Epithelial cell of esophagus (primary cell): ENCODE results near the gene STAT5A.

Experiments used
- DNase-seq: peaks from one replicate; pipeline ENCODE4 v3.0.0; 2010; ENCODE audit warnings: low read depth
- H3K4me3 ChIP-seq: 2 replicates; pipeline ENCODE4 v1.5.1; 2011; ENCODE audit warnings: mild to moderate bottlenecking, low read length, control low read depth
- TF ChIP-seq, protein P1 (sequence below): IDR thresholded peaks from 2 replicates; pipeline ENCODE4 v1.5.1; 2011; ENCODE audit warnings: low read depth, mild to moderate bottlenecking, low read length, control low read depth, inconsistent platforms; ENCODE audit not compliant: insufficient read depth; ENCODE audit errors: missing control alignments

STAT5A gene

DNA sequence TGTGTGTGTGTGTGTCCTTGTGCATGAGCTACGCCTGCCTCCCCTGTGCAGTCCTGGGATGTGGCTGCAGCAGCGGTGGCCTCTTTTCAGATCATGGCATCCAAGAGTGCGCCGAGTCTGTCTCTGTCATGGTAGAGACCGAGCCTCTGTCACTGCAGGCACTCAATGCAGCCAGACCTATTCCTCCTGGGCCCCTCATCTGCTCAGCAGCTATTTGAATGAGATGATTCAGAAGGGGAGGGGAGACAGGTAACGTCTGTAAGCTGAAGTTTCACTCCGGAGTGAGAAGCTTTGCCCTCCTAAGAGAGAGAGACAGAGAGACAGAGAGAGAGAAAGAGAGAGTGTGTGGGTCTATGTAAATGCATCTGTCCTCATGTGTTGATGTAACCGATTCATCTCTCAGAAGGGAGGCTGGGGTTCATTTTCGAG lies 22.5 kb downstream of the STAT5A start:
- no peak overlapping the region for H3K4me3 ChIP-seq
- no peak for DNase-seq
- TF ChIP-seq, protein P1, sequence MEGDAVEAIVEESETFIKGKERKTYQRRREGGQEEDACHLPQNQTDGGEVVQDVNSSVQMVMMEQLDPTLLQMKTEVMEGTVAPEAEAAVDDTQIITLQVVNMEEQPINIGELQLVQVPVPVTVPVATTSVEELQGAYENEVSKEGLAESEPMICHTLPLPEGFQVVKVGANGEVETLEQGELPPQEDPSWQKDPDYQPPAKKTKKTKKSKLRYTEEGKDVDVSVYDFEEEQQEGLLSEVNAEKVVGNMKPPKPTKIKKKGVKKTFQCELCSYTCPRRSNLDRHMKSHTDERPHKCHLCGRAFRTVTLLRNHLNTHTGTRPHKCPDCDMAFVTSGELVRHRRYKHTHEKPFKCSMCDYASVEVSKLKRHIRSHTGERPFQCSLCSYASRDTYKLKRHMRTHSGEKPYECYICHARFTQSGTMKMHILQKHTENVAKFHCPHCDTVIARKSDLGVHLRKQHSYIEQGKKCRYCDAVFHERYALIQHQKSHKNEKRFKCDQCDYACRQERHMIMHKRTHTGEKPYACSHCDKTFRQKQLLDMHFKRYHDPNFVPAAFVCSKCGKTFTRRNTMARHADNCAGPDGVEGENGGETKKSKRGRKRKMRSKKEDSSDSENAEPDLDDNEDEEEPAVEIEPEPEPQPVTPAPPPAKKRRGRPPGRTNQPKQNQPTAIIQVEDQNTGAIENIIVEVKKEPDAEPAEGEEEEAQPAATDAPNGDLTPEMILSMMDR = no peak

DNA sequence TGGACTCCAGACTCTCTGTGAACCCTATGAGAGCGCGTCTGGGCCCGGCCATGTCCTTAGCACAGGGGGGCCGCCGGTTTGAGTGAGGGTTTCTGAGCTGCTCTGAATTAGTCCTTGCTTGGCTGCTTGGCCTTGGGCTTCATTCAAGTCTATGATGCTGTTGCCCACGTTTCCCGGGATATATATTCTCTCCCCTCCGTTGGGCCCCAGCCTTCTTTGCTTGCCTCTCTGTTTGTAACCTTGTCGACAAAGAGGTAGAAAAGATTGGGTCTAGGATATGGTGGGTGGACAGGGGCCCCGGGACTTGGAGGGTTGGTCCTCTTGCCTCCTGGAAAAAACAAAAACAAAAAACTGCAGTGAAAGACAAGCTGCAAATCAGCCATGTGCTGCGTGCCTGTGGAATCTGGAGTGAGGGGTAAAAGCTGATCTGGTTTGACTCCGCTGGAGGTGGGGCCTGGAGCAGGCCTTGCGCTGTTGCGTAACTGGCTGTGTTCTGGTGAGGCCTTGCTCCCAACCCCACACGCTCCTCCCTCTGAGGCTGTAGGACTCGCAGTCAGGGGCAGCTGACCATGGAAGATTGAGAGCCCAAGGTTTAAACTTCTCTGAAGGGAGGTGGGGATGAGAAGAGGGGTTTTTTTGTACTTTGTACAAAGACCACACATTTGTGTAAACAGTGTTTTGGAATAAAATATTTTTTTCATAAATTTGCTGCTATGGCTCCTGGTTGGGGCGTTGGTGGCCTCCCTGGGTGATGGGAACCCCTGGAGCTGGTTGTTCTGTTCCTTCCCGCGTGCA lies 23.1 kb downstream of the STAT5A start:
- H3K4me3 ChIP-seq = no peak overlapping the region
- TF ChIP-seq, protein P1 = no peak
- peak; percentile 59 for DNase-seq

DNA sequence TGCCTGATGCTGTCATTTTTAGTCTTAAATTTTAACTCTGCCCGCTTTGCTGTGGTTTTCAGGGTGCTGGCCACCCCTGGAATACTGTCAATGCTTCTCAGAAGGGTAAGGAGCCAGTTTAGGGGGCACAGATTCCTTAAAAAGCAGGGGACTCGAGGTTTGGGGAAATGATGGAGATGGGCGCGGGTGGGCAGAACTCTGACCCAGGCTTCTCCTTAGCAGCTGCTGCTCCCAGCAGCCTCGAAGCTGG lies 23.7 kb downstream of the STAT5A start:
- H3K4me3 ChIP-seq = no peak overlapping the region
- TF ChIP-seq, protein P1 = no peak
- no peak for DNase-seq

DNA sequence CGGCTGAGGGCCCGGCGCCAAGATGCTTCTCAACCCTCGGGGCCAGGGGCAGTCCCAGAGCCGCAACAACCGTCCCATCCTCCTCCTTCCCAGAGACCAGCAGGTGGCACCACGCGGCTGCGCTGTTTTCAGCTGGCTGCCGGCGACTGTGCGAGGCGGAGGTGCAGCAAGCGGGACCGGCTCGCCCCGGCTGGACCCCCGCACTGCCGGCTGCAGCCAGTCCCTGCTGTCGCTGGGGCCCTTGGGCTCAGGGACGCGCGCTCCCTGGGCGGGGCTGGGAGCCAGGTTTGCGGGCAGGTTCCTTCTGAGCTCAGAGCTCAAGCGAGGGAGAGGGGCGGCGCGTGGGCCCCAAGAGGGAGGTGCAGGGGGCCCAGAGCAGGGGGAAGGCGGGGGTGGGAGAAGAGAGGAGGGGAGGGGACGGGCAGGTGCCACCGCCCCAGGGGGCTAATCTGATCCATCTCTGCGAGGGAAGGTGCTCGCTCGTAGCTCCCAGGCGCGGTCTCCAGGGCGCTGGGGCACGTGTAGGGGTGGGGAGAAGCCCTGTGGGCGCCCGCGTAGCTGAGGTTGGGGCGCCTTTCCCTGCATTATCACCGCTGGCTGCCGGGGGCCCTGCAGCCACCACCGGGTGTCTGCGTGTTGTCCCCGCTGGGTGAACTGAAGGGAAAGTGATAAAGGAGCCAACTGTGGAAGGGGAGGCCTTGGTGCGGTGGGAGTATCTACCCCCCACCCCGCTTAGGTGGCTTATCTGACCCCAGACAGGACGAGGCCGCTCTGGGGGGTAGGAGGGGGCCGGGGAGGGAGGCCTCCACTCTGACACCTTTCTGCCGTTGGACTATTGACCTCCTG lies 24.2 kb downstream of the STAT5A start:
- TF ChIP-seq, protein P1 = peak; percentile 64
- DNase-seq = peak; percentile 73
- no peak overlapping the region for H3K4me3 ChIP-seq

DNA sequence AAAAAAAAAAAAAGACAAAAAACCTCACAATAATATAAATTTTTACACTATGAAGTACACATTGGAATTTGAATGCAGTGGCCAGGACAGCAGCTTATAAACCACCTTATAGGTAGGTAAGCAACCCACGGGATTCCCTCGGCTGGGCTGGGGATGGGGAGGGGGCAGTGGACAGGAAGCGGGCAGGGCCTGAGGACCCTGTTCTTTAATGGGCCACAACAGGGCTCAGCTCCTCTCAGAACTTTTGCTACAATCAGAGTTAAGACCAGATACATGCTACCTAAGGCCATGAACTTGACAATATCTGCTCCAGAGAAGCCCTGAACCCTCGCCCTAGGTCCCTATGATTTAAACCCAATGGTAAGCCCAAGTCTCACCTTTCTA lies 25.1 kb downstream of the STAT5A start:
- TF ChIP-seq, protein P1 = no peak
- DNase-seq = no peak
- no peak overlapping the region for H3K4me3 ChIP-seq

DNA sequence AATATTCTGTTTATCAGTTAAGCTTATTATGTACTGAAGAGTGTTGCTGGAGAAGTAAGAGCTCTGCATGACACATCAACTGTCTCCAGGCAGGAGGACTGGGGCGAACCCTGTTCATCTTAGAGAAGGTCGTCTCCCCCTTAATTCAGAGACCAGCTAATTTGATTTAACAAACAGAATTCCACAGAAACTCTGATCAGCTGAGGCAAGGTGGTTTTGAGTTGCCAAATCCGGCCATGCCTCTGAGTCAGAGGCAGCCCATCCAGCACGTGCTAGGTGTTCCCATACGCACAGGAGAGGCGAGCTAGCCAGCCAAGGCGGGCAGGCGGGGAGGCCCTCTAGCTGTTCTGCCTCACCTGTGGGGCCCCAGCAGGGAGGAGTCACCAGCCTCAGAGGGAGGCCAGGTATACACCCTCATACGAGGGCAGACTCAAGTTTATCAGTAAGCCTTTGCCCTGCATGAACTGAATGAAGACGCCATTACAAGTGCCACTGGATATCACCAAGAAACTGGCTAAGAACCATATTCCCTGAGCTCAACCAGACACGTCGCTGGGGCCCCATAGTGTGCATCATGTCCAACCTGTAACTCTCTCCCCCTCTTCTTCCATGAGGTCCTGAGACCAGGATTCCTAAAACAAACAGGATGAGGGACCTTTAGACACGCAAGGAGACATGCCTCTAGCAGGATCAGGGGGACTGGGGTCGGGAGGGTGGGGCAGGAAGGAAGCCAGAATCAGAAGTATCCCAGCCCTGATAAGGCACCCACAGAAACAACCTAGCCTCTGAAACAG lies 25.7 kb downstream of the STAT5A start:
- DNase-seq = peak; percentile 86
- no peak overlapping the region for H3K4me3 ChIP-seq
- TF ChIP-seq, protein P1 = no peak
